ENCODE results near the gene PLEKHJ1. TPM values are rescaled to one million over a fixed set of nuclear protein-coding genes. Genes with fewer than 3 reads are reported as not detected.
"Not testable (repeated sequence)": the region's sequence is repeated elsewhere in the genome, so short reads cannot be mapped to it uniquely, and the experiment has no call there.

The PLEKHJ1 gene
- total RNA-seq, 1 experiment from 2014 or later, result 189 TPM

- ChIA-PET CTCF (interaction anchor here (0.6 to 2.4 kb wide), 3 partner anchors 33 to 61 kb away, joined by 3 to 13 read pairs (median 3); partner anchors contain the start of gene PLEKHJ1), POLR2A (no interaction called here)
- Mint-ChIP-seq H3K27ac (no peak overlapping the region), H3K9me3 (no peaks in the 10 kb centered on the region), H3K4me3 (peak overlapping the region; percentile 62), H3K27me3 (ENCODE audit: low read depth) (peaks cover 21% of the 10 kb centered on the region), H3K36me3 (no peaks in the 10 kb centered on the region), H3K4me1 (peaks cover 5% of the 10 kb centered on the region; the same call in 1 of the 2 replicates)
- TF ChIP-seq, protein P1, sequence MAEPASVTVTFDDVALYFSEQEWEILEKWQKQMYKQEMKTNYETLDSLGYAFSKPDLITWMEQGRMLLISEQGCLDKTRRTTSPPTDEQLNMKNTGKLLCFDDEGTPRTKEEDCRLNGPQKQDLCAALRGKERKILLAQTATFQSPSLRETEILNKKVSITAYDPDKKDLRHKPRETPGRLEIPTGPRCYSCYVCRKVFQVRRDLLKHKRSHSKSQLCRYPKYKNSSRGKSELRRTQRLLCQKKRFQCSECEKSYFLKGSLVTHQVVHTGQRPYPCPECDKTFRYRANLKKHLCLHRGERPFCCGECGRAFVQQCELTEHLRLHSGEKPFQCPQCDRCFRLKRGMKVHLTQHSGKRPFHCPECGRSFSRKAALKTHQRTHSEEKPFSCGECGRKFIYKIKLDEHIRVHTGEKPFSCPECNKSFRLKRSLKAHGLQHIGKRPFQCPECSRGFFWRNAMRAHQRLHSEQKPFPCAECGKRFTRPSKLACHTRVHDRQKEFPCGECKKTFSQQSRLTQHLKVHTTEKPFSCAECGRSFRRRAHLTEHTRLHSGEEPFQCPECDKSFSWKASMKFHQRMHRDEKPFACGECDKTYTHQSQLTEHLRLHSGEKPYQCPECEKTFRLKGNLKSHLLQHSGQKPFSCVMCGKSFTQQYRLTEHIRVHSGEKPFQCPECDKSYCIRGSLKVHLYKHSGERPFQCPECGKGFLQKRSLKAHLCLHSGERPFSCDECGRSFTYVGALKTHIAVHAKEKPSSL (CRISPR knock-in tag; conservative IDR thresholded peaks at IDR 0.05), result no peak
- no peak for TF ChIP-seq MXD4 (CRISPR knock-in tag; IDR thresholded peaks at IDR 0.05; ENCODE audit: borderline replicate concordance)
- TF ChIP-seq TP53 (CRISPR knock-in tag; IDR thresholded peaks at IDR 0.05), result no peak
- TF ChIP-seq ZNF121 (CRISPR knock-in tag; IDR thresholded peaks at IDR 0.05), result peak; percentile 87
- TF ChIP-seq ZNF423 (CRISPR knock-in tag; IDR thresholded peaks at IDR 0.05), result no peak
- DNase-seq (ENCODE audit: low spot score) (no peak), ATAC-seq (no peak)
Observed at GRCh38 chr19:2282862-2283237, 46.7 kb upstream of the PLEKHJ1 start.

- DNase-seq (ENCODE audit: low spot score) (peak; percentile 70), ATAC-seq (peak; percentile 77)
- no peak within 1 kb of the TSS for H3K27ac Mint-ChIP-seq
- H3K9me3 Mint-ChIP-seq, result no peaks in the 10 kb centered on the region
- H3K36me3 Mint-ChIP-seq, result no peaks in the 10 kb centered on the region
- POLR2A ChIA-PET, result no interaction called here
- CTCF ChIA-PET, result interaction anchor here (0.6 to 2.4 kb wide), 3 partner anchors 33 to 60 kb away, joined by 3 to 13 read pairs (median 3); partner anchors contain the start of gene PLEKHJ1
- H3K27me3 Mint-ChIP-seq (ENCODE audit: low read depth), result peaks cover 15% of the 10 kb centered on the region
- H3K4me1 Mint-ChIP-seq, result peaks cover 5% of the 10 kb centered on the region; the same call in 1 of the 2 replicates
- peak within 1 kb of the TSS; percentile 67 for H3K4me3 Mint-ChIP-seq
- no peak for TF ChIP-seq NR3C1 (CRISPR knock-in tag; conservative IDR thresholded peaks at IDR 0.05; ENCODE audit: low read depth)
- TF ChIP-seq TP53 (CRISPR knock-in tag; IDR thresholded peaks at IDR 0.05), result no peak
- TF ChIP-seq, protein P2, sequence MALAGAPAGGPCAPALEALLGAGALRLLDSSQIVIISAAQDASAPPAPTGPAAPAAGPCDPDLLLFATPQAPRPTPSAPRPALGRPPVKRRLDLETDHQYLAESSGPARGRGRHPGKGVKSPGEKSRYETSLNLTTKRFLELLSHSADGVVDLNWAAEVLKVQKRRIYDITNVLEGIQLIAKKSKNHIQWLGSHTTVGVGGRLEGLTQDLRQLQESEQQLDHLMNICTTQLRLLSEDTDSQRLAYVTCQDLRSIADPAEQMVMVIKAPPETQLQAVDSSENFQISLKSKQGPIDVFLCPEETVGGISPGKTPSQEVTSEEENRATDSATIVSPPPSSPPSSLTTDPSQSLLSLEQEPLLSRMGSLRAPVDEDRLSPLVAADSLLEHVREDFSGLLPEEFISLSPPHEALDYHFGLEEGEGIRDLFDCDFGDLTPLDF (CRISPR knock-in tag; IDR thresholded peaks at IDR 0.05), result no peak
- no peak for TF ChIP-seq NR2C2 (CRISPR knock-in tag; IDR thresholded peaks at IDR 0.05)
- no peak for TF ChIP-seq EMX1 (CRISPR knock-in tag; IDR thresholded peaks at IDR 0.05)
- TF ChIP-seq, protein P3, sequence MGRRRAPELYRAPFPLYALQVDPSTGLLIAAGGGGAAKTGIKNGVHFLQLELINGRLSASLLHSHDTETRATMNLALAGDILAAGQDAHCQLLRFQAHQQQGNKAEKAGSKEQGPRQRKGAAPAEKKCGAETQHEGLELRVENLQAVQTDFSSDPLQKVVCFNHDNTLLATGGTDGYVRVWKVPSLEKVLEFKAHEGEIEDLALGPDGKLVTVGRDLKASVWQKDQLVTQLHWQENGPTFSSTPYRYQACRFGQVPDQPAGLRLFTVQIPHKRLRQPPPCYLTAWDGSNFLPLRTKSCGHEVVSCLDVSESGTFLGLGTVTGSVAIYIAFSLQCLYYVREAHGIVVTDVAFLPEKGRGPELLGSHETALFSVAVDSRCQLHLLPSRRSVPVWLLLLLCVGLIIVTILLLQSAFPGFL (CRISPR knock-in tag; IDR thresholded peaks at IDR 0.05; ENCODE audit: borderline replicate concordance), result no peak
- TF ChIP-seq GTF2I (CRISPR knock-in tag; conservative IDR thresholded peaks at IDR 0.05), result 0 out of 2 replicates have a peak, but pooled peaks have one; percentile 3
- no peak for TF ChIP-seq ARID4B (CRISPR knock-in tag; IDR thresholded peaks at IDR 0.05; ENCODE audit: borderline replicate concordance)
- TF ChIP-seq, protein P4, sequence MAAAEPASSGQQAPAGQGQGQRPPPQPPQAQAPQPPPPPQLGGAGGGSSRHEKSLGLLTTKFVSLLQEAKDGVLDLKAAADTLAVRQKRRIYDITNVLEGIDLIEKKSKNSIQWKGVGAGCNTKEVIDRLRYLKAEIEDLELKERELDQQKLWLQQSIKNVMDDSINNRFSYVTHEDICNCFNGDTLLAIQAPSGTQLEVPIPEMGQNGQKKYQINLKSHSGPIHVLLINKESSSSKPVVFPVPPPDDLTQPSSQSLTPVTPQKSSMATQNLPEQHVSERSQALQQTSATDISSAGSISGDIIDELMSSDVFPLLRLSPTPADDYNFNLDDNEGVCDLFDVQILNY (CRISPR knock-in tag; IDR thresholded peaks at IDR 0.05), result peak; percentile 58; the same call in 1 of the 2 replicates
- TF ChIP-seq RORB (CRISPR knock-in tag; IDR thresholded peaks at IDR 0.05), result no peak
- no peak for TF ChIP-seq ZNF423 (CRISPR knock-in tag; IDR thresholded peaks at IDR 0.05)
- TF ChIP-seq FOXK1 (CRISPR knock-in tag; IDR thresholded peaks at IDR 0.05), result peak; percentile 31; the same call in 1 of the 2 replicates
- no peak for TF ChIP-seq ZNF232 (CRISPR knock-in tag; IDR thresholded peaks at IDR 0.05)
Observed at GRCh38 chr19:2282062-2282861, 46.1 kb upstream of the PLEKHJ1 start, which contains the start of gene PEAK3. Gene PEAK3, minus strand, starts transcription at chr19:2282175. Its CDS starts 1,244 bp downstream, at chr19:2280931.

DNA sequence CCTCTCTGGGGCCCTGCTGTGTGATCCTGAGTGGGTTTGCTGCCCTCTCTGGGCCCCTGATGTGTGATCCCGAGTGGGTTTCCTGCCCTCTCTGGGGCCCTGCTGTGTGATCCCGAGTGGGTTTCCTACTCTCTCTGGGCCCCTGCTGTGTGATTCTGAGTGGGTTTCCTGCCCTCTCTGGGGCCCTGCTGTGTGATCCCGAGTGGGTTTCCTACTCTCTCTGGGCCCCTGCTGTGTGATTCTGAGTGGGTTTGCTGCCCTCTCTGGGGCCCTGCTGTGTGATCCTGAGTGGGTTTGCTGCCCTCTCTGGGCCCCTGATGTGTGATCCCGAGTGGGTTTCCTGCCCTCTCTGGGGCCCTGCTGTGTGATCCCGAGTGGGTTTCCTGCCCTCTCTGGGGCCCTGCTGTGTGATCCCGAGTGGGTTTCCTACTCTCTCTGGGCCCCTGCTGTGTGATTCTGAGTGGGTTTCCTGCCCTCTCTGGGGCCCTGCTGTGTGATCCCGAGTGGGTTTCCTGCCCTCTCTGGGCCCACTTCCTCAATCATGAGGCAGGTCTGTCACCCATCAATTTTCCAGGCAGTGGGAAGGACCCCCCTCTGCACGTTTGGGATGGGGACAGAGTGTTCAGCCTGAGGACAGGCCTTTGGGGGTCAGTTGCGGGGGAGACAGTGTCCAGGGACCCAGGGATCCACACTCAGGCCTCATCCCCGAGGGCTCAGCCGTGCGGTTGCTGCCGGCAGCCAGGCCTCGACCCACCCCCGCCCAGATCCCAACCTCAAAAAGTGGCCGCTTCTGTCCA, 45.3 kb upstream of the PLEKHJ1 start:
- H3K4me1 Mint-ChIP-seq; POLR2A ChIA-PET; H3K27ac Mint-ChIP-seq; DNase-seq (ENCODE audit: low spot score); H3K36me3 Mint-ChIP-seq; H3K9me3 Mint-ChIP-seq: not testable (repeated sequence)
- CTCF ChIA-PET, result interaction anchor here (2.4 kb wide), 1 partner anchor 34 kb away, joined by 13 read pairs; no protein-coding TSS in a partner anchor
- ATAC-seq, result peak; percentile 12
- Mint-ChIP-seq H3K4me3 (peak overlapping the region; percentile 67), H3K27me3 (ENCODE audit: low read depth) (peaks cover 10% of the 10 kb centered on the region)

Measured in WTC11 (cell line).